Karpas-422 (cell line): Measurements from ENCODE around the gene FANCD2. TPM values are rescaled to one million over a fixed set of nuclear protein-coding genes. Genes with fewer than 3 reads are reported as not detected.
"Not testable (repeated sequence)": the region's sequence is repeated elsewhere in the genome, so short reads cannot be mapped to it uniquely, and the experiment has no call there.

ENCODE experiments used
- DNase-seq: peaks from one replicate; pipeline ENCODE4 v3.0.0-alpha.2; 2015
- H2AFZ ChIP-seq: fragments of 200-600 bp; sonication (generic); 2 replicates; pipeline ENCODE4 v1.6.1; 2014; ENCODE audit warnings: antibody characterized with exemption, low read length, mixed read lengths
- H3K27ac ChIP-seq: fragments of 200-600 bp; sonication (generic); 2 replicates; pipeline ENCODE4 v1.5.1; 2014; ENCODE audit warnings: mild to moderate bottlenecking, low read length, moderate library complexity
- H3K27me3 ChIP-seq: fragments of 200-600 bp; sonication (generic); 2 replicates; pipeline ENCODE4 v1.6.1; 2014; ENCODE audit warnings: low read length, mixed read lengths
- H3K36me3 ChIP-seq: fragments of 200-600 bp; sonication (generic); 2 replicates; pipeline ENCODE4 v1.6.1; 2014; ENCODE audit warnings: low read length, mixed read lengths; ENCODE audit not compliant: insufficient read depth
- H3K4me1 ChIP-seq: fragments of 200-600 bp; sonication (generic); 2 replicates; pipeline ENCODE4 v1.6.1; 2014; ENCODE audit warnings: mild to moderate bottlenecking, low read length, mixed read lengths
- H3K4me2 ChIP-seq: fragments of 200-600 bp; sonication (generic); 2 replicates; pipeline ENCODE4 v1.6.1; 2014; ENCODE audit warnings: low read length, low read depth, mild to moderate bottlenecking; ENCODE audit not compliant: poor library complexity, severe bottlenecking
- H3K4me3 ChIP-seq: fragments of 200-600 bp; sonication (generic); 2 replicates; pipeline ENCODE4 v1.5.1; 2014; ENCODE audit warnings: mild to moderate bottlenecking, antibody characterized with exemption, low read length, mixed read lengths
- H3K79me2 ChIP-seq: fragments of 200-600 bp; sonication (generic); 2 replicates; pipeline ENCODE4 v1.6.1; 2014; ENCODE audit warnings: mild to moderate bottlenecking, low read length, mixed read lengths
- H3K9ac ChIP-seq: fragments of 200-600 bp; sonication (generic); 2 replicates; pipeline ENCODE4 v1.6.0; 2014; ENCODE audit warnings: low read length
- H3K9me2 ChIP-seq: fragments of 200-600 bp; sonication (generic), shearing (Covaris generic); replicated peaks from 2 replicates; pipeline ENCODE4 v1.6.0; 2014; ENCODE audit warnings: mild to moderate bottlenecking, low read length, moderate library complexity; ENCODE audit not compliant: insufficient read depth
- H3K9me3 ChIP-seq: fragments of 300-700, 200-600 bp; sonication (generic); 2 replicates; pipeline ENCODE4 v1.6.1; 2014; ENCODE audit warnings: low read length, mixed read lengths
- H4K20me1 ChIP-seq: fragments of 200-600 bp; sonication (generic); 2 replicates; pipeline ENCODE4 v1.6.1; 2014; ENCODE audit warnings: mild to moderate bottlenecking, antibody characterized with exemption, low read length, low read depth; ENCODE audit not compliant: insufficient read depth
- total RNA-seq: library from RNA; depleted of rRNA; stranded (reverse); fragments of >200 nt; shearing (Covaris generic); gene quantifications from 2 replicates; pipeline ENCODE4 v1.2.3, GENCODE V29; 2014; ENCODE audit warnings: low replicate concordance

Gene FANCD2
- total RNA-seq, 1 experiment from 2014 or later: 67.8 TPM

GRCh38 chr3:10019326-10019725 lies 6.9 kb upstream of the FANCD2 start:
- H3K27ac ChIP-seq: no peak overlapping the region
- no peaks in the 10 kb centered on the region for H3K9me3 ChIP-seq
- no peak for DNase-seq
- no peaks in the 10 kb centered on the region for H4K20me1 ChIP-seq
- no peak overlapping the region for H3K9ac ChIP-seq
- no peak overlapping the region for H3K4me2 ChIP-seq
- no peaks in the 10 kb centered on the region for H3K9me2 ChIP-seq
- H3K79me2 ChIP-seq: peaks cover 2% of the 10 kb centered on the region
- no peak overlapping the region for H2AFZ ChIP-seq
- no peaks in the 10 kb centered on the region for H3K36me3 ChIP-seq
- no peaks in the 10 kb centered on the region for H3K27me3 ChIP-seq
- no peaks in the 10 kb centered on the region for H3K4me1 ChIP-seq
- no peak overlapping the region for H3K4me3 ChIP-seq

- H3K27ac ChIP-seq: no peak overlapping the region
- H2AFZ ChIP-seq: no peak overlapping the region
- no peak overlapping the region for H3K4me3 ChIP-seq
- peaks cover 27% of the 10 kb centered on the region for H3K79me2 ChIP-seq
- H4K20me1 ChIP-seq: no peaks in the 10 kb centered on the region
- H3K27me3 ChIP-seq: no peaks in the 10 kb centered on the region
- no peak for DNase-seq
- no peaks in the 10 kb centered on the region for H3K9me3 ChIP-seq
- H3K9me2 ChIP-seq: no peaks in the 10 kb centered on the region
- H3K4me2 ChIP-seq: no peak overlapping the region
- H3K4me1 ChIP-seq: peaks cover 13% of the 10 kb centered on the region
- no peak overlapping the region for H3K9ac ChIP-seq
- H3K36me3 ChIP-seq: no peaks in the 10 kb centered on the region
These were observed 4.1 kb upstream of the FANCD2 start for GRCh38 chr3:10021856-10022775.

- Histone ChIP-seq H2AFZ (no peak overlapping the region), H3K27me3 (no peaks in the 10 kb centered on the region), H3K9me2 (no peaks in the 10 kb centered on the region), H3K9me3 (no peaks in the 10 kb centered on the region), H3K4me2 (no peak overlapping the region), H3K4me1 (peaks cover 24% of the 10 kb centered on the region), H3K27ac (no peak overlapping the region), H3K36me3 (peaks cover 8% of the 10 kb centered on the region; the same call in 1 of the 2 replicates), H4K20me1 (no peaks in the 10 kb centered on the region), H3K9ac (no peak overlapping the region), H3K79me2 (peaks cover 42% of the 10 kb centered on the region), H3K4me3 (no peak overlapping the region)
- no peak for DNase-seq
These were observed 2.5 kb upstream of the FANCD2 start for GRCh38 chr3:10023587-10024310.

- H4K20me1 ChIP-seq: no peaks in the 10 kb centered on the region
- H3K4me3 ChIP-seq: peak overlapping the region; percentile 93
- peaks cover 24% of the 10 kb centered on the region for H3K4me1 ChIP-seq
- peak overlapping the region; percentile 86 for H3K9ac ChIP-seq
- H3K4me2 ChIP-seq: peak overlapping the region; percentile 91
- H3K27me3 ChIP-seq: no peaks in the 10 kb centered on the region
- H3K9me3 ChIP-seq: no peaks in the 10 kb centered on the region
- peaks cover 59% of the 10 kb centered on the region for H3K79me2 ChIP-seq
- H3K27ac ChIP-seq: no peak overlapping the region
- peaks cover 14% of the 10 kb centered on the region; the same call in 1 of the 2 replicates for H3K36me3 ChIP-seq
- DNase-seq: peak; percentile 49
- H2AFZ ChIP-seq: peak overlapping the region; percentile 82; the same call in 1 of the 2 replicates
- H3K9me2 ChIP-seq: no peaks in the 10 kb centered on the region
These were observed 793 bp upstream of the FANCD2 start for GRCh38 chr3:10025205-10026083.

GRCh38 chr3:10041034-10041433 lies 14.8 kb downstream of the FANCD2 start:
- 0 out of 2 replicates have a peak, but pooled peaks cover 4% of the 10 kb centered on the region for H3K79me2 ChIP-seq
- no peaks in the 10 kb centered on the region for H3K9me3 ChIP-seq
- H3K36me3 ChIP-seq: peaks cover 58% of the 10 kb centered on the region
- no peak overlapping the region for H3K4me2 ChIP-seq
- H3K4me1 ChIP-seq: no peaks in the 10 kb centered on the region
- no peaks in the 10 kb centered on the region for H3K27me3 ChIP-seq
- H3K9me2 ChIP-seq: no peaks in the 10 kb centered on the region
- H3K4me3 ChIP-seq: no peak overlapping the region
- no peak overlapping the region for H3K9ac ChIP-seq
- H3K27ac ChIP-seq: no peak overlapping the region
- H2AFZ ChIP-seq: no peak overlapping the region
- H4K20me1 ChIP-seq: no peaks in the 10 kb centered on the region
- no peak for DNase-seq

GRCh38 chr3:10047876-10048275 lies 21.6 kb downstream of the FANCD2 start:
- Histone ChIP-seq H3K9me2 (no peaks in the 10 kb centered on the region), H3K36me3 (peaks cover 44% of the 10 kb centered on the region), H3K4me3 (no peak overlapping the region), H3K4me1 (no peaks in the 10 kb centered on the region), H3K9ac (no peak overlapping the region), H3K4me2 (no peak overlapping the region), H3K9me3 (no peaks in the 10 kb centered on the region), H3K27me3 (no peaks in the 10 kb centered on the region), H4K20me1 (no peaks in the 10 kb centered on the region), H3K27ac (no peak overlapping the region), H2AFZ (no peak overlapping the region), H3K79me2 (no peaks in the 10 kb centered on the region)
- DNase-seq: no peak

- H3K9me2 ChIP-seq, H3K4me2 ChIP-seq, H3K4me1 ChIP-seq, H3K27ac ChIP-seq, H3K79me2 ChIP-seq, H4K20me1 ChIP-seq, DNase-seq, H3K9ac ChIP-seq, H3K27me3 ChIP-seq, H2AFZ ChIP-seq, H3K4me3 ChIP-seq, H3K9me3 ChIP-seq: not testable (repeated sequence)
- peaks cover 20% of the 10 kb centered on the region; the same call in 1 of the 2 replicates for H3K36me3 ChIP-seq
These were observed 26.8 kb downstream of the FANCD2 start for GRCh38 chr3:10053054-10053453.
